ENCODE data around the gene HPSE2. TPM values are rescaled to one million over a fixed set of nuclear protein-coding genes. Genes with fewer than 3 reads are reported as not detected.
"Not testable (repeated sequence)": the region's sequence is repeated elsewhere in the genome, so short reads cannot be mapped to it uniquely, and the experiment has no call there.

HPSE2 gene
- total and polyA plus RNA-seq, 2 donors, result 0.05 to 0.14 TPM

DNA sequence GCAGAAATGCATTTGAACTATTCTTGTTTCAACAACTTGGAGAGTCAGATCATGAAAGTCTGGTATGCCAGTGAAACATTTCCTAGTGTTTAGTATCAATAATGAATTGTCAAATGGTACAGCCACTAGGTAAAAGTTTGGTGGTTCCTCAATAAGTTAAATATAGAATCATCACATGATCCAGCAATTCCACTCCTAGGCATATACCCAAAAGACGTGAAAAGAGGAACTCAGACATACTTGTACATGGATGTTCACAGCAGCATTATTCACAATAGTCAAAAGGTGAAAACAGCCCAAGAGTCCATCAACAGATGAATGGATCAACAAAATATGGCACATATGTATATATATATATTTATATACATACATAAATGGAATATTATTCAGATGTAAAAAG lies 721.9 kb downstream of the HPSE2 start:
- Histone ChIP-seq H3K4me3 (ENCODE audit: low read length in 2 of 2) (no peak overlapping the region), H3K36me3 (ENCODE audit: control insufficient read depth in 2 of 2, insufficient read depth in 2 of 2, low read length in 1 of 2) (no peaks in the 10 kb centered on the region), H3K27me3 (ENCODE audit: control insufficient read depth in 2 of 2, insufficient read depth in 1 of 2, low read length in 1 of 2) (no peaks in the 10 kb centered on the region), H3K27ac (ENCODE audit: low read depth in 1 of 2, low read length in 1 of 2) (no peak overlapping the region), H3K9me3 (ENCODE audit: control insufficient read depth in 2 of 2, insufficient read depth in 1 of 2, low read length in 1 of 2) (no peaks in the 10 kb centered on the region), H3K4me1 (ENCODE audit: control insufficient read depth in 2 of 2, insufficient read depth in 2 of 2, low read length in 2 of 2) (no peaks in the 10 kb centered on the region)
- DNase-seq (ENCODE audit: low read depth in 6 of 9, low spot score in 9 of 9), result no peak
- 37% methylated on average over 1 of the region's 1 CpG for WGBS

DNA sequence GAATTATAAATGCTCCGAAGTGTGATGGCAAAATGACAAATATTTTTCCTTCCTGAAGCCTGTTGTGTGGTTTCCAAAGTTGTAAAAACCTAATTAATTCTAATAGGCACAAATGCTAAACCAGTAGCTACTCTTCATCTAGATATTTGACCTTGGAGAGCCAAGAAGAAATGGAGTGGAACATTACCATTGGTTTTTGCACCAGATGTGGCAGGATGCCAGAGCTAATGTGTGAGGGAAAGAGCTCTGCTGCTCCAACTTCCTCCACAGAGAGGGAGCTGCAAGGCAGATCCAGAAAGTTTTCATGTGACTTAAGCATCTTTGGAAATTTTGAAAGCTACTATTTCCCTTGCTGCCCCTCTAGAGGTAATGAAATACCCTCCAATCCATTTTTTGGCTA lies 723.8 kb downstream of the HPSE2 start:
- Histone ChIP-seq H3K4me1 (ENCODE audit: control insufficient read depth in 2 of 2, insufficient read depth in 2 of 2, low read length in 2 of 2) (no peaks in the 10 kb centered on the region), H3K27me3 (ENCODE audit: control insufficient read depth in 2 of 2, insufficient read depth in 1 of 2, low read length in 1 of 2) (no peaks in the 10 kb centered on the region), H3K27ac (ENCODE audit: low read depth in 1 of 2, low read length in 1 of 2) (no peak overlapping the region), H3K4me3 (ENCODE audit: low read length in 2 of 2) (no peak overlapping the region), H3K36me3 (ENCODE audit: control insufficient read depth in 2 of 2, insufficient read depth in 2 of 2, low read length in 1 of 2) (no peaks in the 10 kb centered on the region), H3K9me3 (ENCODE audit: control insufficient read depth in 2 of 2, insufficient read depth in 1 of 2, low read length in 1 of 2) (no peaks in the 10 kb centered on the region)
- DNase-seq (ENCODE audit: low read depth in 6 of 9, low spot score in 9 of 9), result no peak
- 73% methylated on average over 1 of the region's 1 CpG for WGBS

DNA sequence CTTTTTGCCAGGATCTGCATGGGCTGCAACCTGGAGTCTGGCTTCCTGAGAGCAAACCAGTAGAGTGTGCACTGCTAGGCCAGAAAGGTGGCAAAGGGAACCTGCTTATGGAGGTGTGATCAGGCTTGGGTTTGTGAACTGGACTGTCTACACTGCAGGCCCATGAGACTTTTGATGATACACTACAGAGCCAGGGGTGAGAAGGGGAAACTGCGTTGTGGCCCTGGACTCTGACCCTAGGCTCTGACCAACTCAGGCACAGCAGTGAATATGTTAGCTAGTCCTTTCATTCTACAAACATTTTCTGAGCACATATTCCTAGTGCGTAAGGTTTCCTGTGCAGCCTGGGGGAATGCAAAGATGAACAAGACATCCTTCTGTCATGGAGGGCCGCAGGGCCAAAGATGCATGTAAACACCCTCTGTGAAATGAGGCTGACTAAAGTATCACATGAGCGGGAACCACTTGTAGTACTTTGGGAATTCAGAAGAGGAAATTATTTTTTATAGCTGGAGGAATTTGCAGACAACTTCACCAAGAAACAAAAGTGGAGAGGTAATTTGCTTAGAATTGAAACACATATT lies 725.1 kb downstream of the HPSE2 start:
- H3K9me3 ChIP-seq (ENCODE audit: control insufficient read depth in 2 of 2, insufficient read depth in 1 of 2, low read length in 1 of 2), result no peaks in the 10 kb centered on the region
- DNase-seq (ENCODE audit: low read depth in 6 of 9, low spot score in 9 of 9), result no peak
- no peaks in the 10 kb centered on the region for H3K36me3 ChIP-seq (ENCODE audit: control insufficient read depth in 2 of 2, insufficient read depth in 2 of 2, low read length in 1 of 2)
- no peak overlapping the region for H3K27ac ChIP-seq (ENCODE audit: low read depth in 1 of 2, low read length in 1 of 2)
- 97% methylated on average over 4 of the region's 4 CpGs for WGBS
- H3K4me3 ChIP-seq (ENCODE audit: low read length in 2 of 2), result no peak overlapping the region
- no peaks in the 10 kb centered on the region for H3K27me3 ChIP-seq (ENCODE audit: control insufficient read depth in 2 of 2, insufficient read depth in 1 of 2, low read length in 1 of 2)
- H3K4me1 ChIP-seq (ENCODE audit: control insufficient read depth in 2 of 2, insufficient read depth in 2 of 2, low read length in 2 of 2), result no peaks in the 10 kb centered on the region

DNA sequence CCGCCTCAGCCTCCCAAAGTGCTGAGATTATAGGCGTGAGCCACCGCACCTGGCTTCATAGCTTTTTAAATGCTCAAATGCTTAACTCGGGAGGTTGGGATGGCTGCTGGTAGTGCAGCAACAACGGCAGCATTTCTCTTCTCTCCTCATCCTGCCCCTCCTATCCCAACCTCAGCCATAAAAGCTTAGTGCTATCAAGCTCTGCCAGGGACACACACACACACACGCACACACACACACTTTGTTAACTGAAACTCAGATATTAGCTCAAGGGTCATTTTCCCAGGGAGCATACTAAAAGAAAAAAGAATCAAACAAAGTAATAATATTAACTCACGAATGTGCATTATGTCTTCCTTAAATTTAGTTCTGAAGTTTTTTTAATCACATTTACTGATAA lies 725.9 kb downstream of the HPSE2 start:
- no peaks in the 10 kb centered on the region for H3K36me3 ChIP-seq (ENCODE audit: control insufficient read depth in 2 of 2, insufficient read depth in 2 of 2, low read length in 1 of 2)
- H3K27ac ChIP-seq (ENCODE audit: low read depth in 1 of 2, low read length in 1 of 2), result no peak overlapping the region
- no peaks in the 10 kb centered on the region for H3K9me3 ChIP-seq (ENCODE audit: control insufficient read depth in 2 of 2, insufficient read depth in 1 of 2, low read length in 1 of 2)
- no peaks in the 10 kb centered on the region for H3K4me1 ChIP-seq (ENCODE audit: control insufficient read depth in 2 of 2, insufficient read depth in 2 of 2, low read length in 2 of 2)
- H3K4me3 ChIP-seq (ENCODE audit: low read length in 2 of 2), result no peak overlapping the region
- 90% methylated on average over 7 of the region's 7 CpGs for WGBS
- DNase-seq (ENCODE audit: low read depth in 6 of 9, low spot score in 9 of 9), result no peak
- H3K27me3 ChIP-seq (ENCODE audit: control insufficient read depth in 2 of 2, insufficient read depth in 1 of 2, low read length in 1 of 2), result no peaks in the 10 kb centered on the region

DNA sequence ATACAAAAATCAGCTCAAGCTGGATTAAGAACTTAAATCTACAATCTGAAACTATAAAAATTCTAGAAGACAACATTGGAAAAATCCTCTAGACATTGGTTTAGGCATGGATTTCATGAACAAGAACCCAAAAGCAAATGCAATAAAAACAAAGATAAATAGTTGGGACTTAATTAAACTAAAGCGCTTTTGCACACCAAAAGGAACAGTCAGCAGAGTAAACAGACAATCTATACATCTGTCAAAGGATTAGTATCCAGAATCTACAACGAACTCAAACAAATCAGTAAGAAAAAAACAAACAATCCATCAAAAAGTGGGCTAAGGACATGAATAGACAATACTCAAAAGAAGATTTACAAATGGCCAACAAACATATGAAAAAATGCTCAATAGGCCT lies 733.1 kb downstream of the HPSE2 start:
- H3K27me3 ChIP-seq (ENCODE audit: control insufficient read depth in 2 of 2, insufficient read depth in 1 of 2, low read length in 1 of 2); H3K36me3 ChIP-seq (ENCODE audit: control insufficient read depth in 2 of 2, insufficient read depth in 2 of 2, low read length in 1 of 2); H3K9me3 ChIP-seq (ENCODE audit: control insufficient read depth in 2 of 2, insufficient read depth in 1 of 2, low read length in 1 of 2); H3K4me3 ChIP-seq (ENCODE audit: low read length in 2 of 2); DNase-seq (ENCODE audit: low read depth in 6 of 9, low spot score in 9 of 9); H3K27ac ChIP-seq (ENCODE audit: low read depth in 1 of 2, low read length in 1 of 2); H3K4me1 ChIP-seq (ENCODE audit: control insufficient read depth in 2 of 2, insufficient read depth in 2 of 2, low read length in 2 of 2): not testable (repeated sequence)
- 100% methylated on average over 2 of the region's 2 CpGs for WGBS

DNA sequence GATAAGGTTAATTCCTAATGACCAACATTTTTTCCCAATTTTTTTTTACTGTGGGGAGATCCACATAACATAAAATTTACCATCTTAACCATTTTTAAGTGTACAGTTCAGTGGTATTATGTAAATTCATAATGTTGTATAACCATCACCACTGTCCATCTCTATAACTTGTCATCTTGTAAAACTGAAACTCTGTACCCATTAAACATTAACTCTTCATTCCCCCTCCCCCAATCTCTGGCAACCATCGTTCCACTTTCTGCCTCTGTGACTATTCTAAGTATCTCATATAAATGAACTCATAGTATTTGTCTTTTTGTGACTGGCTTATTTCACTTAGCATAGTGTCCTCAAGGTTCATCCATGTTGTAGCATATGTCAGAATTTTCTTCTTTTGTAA lies 742.9 kb downstream of the HPSE2 start:
- 95% methylated on average over 1 of the region's 1 CpG for WGBS
- DNase-seq (ENCODE audit: low read depth in 6 of 9, low spot score in 9 of 9), result no peak
- Histone ChIP-seq H3K27me3 (ENCODE audit: control insufficient read depth in 2 of 2, insufficient read depth in 1 of 2, low read length in 1 of 2) (no peaks in the 10 kb centered on the region), H3K4me3 (ENCODE audit: low read length in 2 of 2) (no peak overlapping the region), H3K36me3 (ENCODE audit: control insufficient read depth in 2 of 2, insufficient read depth in 2 of 2, low read length in 1 of 2) (no peaks in the 10 kb centered on the region), H3K9me3 (ENCODE audit: control insufficient read depth in 2 of 2, insufficient read depth in 1 of 2, low read length in 1 of 2) (no peaks in the 10 kb centered on the region), H3K4me1 (ENCODE audit: control insufficient read depth in 2 of 2, insufficient read depth in 2 of 2, low read length in 2 of 2) (no peaks in the 10 kb centered on the region), H3K27ac (ENCODE audit: low read depth in 1 of 2, low read length in 1 of 2) (no peak overlapping the region)

DNA sequence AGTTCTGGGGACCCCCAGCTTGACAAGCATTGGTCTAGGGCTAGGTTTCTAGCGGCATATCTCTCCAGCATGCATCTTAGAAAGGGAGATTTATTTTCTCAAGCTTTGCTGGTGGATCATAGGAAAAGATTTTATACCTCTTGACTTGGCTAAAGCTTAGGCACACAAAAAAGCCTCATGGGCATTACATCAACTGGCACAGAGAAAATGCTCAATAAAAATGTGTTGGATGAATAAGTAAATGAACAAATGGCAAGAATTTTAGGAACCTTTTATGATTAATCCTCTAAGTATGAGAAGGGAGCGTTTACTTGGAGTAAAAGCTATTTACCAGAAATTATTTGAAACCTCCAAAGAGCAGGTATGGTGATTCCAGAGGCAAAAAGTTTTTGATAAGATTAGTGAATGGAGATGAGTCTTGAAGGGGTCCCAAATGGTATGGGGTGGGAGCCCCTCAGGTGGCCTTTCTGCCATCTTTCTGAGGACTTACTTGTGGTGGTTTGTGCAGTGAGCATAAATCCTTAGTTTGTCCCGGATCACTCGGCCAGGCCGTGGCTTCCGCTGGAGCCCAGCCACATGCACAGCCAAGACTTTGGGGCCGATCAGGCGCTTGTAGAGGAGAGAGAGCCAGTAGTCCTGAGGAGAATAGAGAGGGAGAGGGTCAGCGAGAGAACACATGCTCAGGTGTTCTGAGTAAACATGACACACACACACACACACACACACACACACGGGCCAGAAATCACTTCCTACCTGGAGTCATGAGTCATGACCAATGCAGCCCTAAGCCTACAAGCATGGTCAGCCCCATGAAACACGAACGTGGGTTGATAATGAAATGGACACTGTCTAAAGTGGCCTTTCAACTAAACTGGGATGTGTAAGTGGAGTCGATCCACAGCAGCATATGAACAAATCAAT lies 745.8 kb downstream of the HPSE2 start:
- WGBS, result 95% methylated on average over 13 of the region's 13 CpGs

DNA sequence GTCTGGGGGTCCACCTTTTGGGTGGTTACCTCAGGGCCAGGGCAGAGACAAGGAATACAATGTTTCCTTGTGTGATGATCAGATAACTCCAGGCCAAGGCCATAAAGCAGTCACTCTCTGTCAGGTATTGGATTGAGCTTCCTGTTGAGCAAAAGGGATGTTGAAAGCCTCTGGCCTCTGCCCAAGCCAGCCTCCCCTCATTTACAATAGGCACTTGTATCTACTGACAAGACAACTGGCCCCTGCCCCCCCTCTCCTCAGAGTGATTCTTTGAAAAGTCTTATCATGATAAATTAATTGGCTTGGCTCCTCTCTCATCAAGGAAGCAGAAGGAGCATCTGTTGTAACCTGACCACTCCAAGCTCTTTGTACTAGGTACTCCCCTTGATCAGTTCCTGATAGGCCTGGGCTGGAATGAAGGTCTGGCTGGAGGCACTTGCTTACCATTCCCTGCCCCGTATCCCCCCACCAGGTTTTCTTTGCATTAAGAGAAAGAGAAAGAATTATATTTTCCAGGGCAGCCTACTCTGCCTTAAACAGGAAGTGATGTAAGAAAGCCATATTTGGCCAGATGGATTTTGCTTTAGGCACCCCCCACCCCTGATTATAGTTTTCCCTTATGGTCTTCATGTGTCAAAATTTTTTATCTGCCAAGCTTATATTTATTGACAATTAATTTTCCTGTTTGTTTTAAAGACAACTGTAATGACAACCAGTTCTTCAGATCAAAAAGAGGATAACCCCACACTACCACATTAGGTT lies 746.8 kb downstream of the HPSE2 start:
- H3K4me3 ChIP-seq (ENCODE audit: low read length in 2 of 2), result no peak overlapping the region
- H3K9me3 ChIP-seq (ENCODE audit: control insufficient read depth in 2 of 2, insufficient read depth in 1 of 2, low read length in 1 of 2), result no peaks in the 10 kb centered on the region
- no peaks in the 10 kb centered on the region for H3K27me3 ChIP-seq (ENCODE audit: control insufficient read depth in 2 of 2, insufficient read depth in 1 of 2, low read length in 1 of 2)
- no peaks in the 10 kb centered on the region for H3K4me1 ChIP-seq (ENCODE audit: control insufficient read depth in 2 of 2, insufficient read depth in 2 of 2, low read length in 2 of 2)
- 78% methylated on average over 1 of the region's 1 CpG for WGBS
- H3K36me3 ChIP-seq (ENCODE audit: control insufficient read depth in 2 of 2, insufficient read depth in 2 of 2, low read length in 1 of 2), result no peaks in the 10 kb centered on the region
- no peak for DNase-seq (ENCODE audit: low read depth in 6 of 9, low spot score in 9 of 9)
- H3K27ac ChIP-seq (ENCODE audit: low read depth in 1 of 2, low read length in 1 of 2), result no peak overlapping the region

More for the DNA sequence above, 745.8 kb downstream of the HPSE2 start:
- no peaks in the 10 kb centered on the region for H3K27me3 ChIP-seq (ENCODE audit: control insufficient read depth in 2 of 2, insufficient read depth in 1 of 2, low read length in 1 of 2)
- no peak overlapping the region for H3K4me3 ChIP-seq (ENCODE audit: low read length in 2 of 2)
- H3K36me3 ChIP-seq (ENCODE audit: control insufficient read depth in 2 of 2, insufficient read depth in 2 of 2, low read length in 1 of 2), result no peaks in the 10 kb centered on the region
- no peak overlapping the region for H3K27ac ChIP-seq (ENCODE audit: low read depth in 1 of 2, low read length in 1 of 2)
- no peaks in the 10 kb centered on the region for H3K4me1 ChIP-seq (ENCODE audit: control insufficient read depth in 2 of 2, insufficient read depth in 2 of 2, low read length in 2 of 2)
- no peaks in the 10 kb centered on the region for H3K9me3 ChIP-seq (ENCODE audit: control insufficient read depth in 2 of 2, insufficient read depth in 1 of 2, low read length in 1 of 2)
- DNase-seq (ENCODE audit: low read depth in 6 of 9, low spot score in 9 of 9), result no peak

DNA sequence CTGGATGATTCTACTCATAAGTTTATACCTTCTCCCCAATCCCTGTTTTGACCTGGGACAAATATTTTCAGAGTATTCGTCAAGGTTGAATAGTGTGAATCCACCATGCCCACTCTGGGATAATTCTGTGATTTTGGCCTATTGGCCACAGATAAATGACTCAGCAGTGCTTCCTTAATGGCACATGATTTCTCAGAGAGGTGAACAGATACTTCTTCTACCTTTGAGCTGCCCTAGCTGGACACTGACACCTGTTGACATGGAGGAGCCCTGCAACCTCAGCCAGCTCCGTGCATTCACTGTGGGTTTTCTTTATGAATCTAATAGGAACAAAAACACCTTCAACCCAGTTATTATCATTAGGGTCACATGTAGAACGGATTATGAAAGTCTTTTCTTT lies 748.0 kb downstream of the HPSE2 start:
- Histone ChIP-seq H3K4me3 (ENCODE audit: low read length in 2 of 2) (no peak overlapping the region), H3K36me3 (ENCODE audit: control insufficient read depth in 2 of 2, insufficient read depth in 2 of 2, low read length in 1 of 2) (no peaks in the 10 kb centered on the region)
- WGBS, result 93% methylated on average over 3 of the region's 3 CpGs

More for the DNA sequence above, 748.0 kb downstream of the HPSE2 start:
- no peaks in the 10 kb centered on the region for H3K9me3 ChIP-seq (ENCODE audit: control insufficient read depth in 2 of 2, insufficient read depth in 1 of 2, low read length in 1 of 2)
- H3K27ac ChIP-seq (ENCODE audit: low read depth in 1 of 2, low read length in 1 of 2), result no peak overlapping the region
- DNase-seq (ENCODE audit: low read depth in 6 of 9, low spot score in 9 of 9), result no peak
- no peaks in the 10 kb centered on the region for H3K27me3 ChIP-seq (ENCODE audit: control insufficient read depth in 2 of 2, insufficient read depth in 1 of 2, low read length in 1 of 2)
- no peaks in the 10 kb centered on the region for H3K4me1 ChIP-seq (ENCODE audit: control insufficient read depth in 2 of 2, insufficient read depth in 2 of 2, low read length in 2 of 2)
